Neutrophil (primary cell): Measurements from ENCODE around the gene RGS11.
"Not testable (repeated sequence)": the region's sequence is repeated elsewhere in the genome, so short reads cannot be mapped to it uniquely, and the experiment has no call there.

Experiments
- H3K27ac ChIP-seq: fragments of 200-600 bp; sonication (generic); 2 replicates; pipeline ENCODE4 v1.5.1; 2016; ENCODE audit warnings: mild to moderate bottlenecking, moderate library complexity
- H3K27me3 ChIP-seq: fragments of 200-600 bp; sonication (generic); 2 replicates; pipeline ENCODE4 v1.6.0; 2016; ENCODE audit warnings: mild to moderate bottlenecking
- H3K36me3 ChIP-seq: fragments of 200-600 bp; sonication (generic); 2 replicates; pipeline ENCODE4 v1.5.1; 2017
- H3K4me1 ChIP-seq, 2 experiments: fragments of 200-600 bp in 1 of 2; sonication (generic) in 1 of 2; 1 replicate in 1 of 2; 2 replicates in 1 of 2; pipeline versions ENCODE4 v1.5.1 to v1.6.1; 2013 to 2016; ENCODE audit warnings: low read depth in 1 of 2, low read length in 1 of 2, mild to moderate bottlenecking in 1 of 2, moderate library complexity in 1 of 2; ENCODE audit not compliant: control insufficient read depth in 1 of 2, insufficient read depth in 1 of 2
- H3K4me3 ChIP-seq, 2 experiments: fragments of 200-600 bp in 1 of 2; sonication (generic) in 1 of 2; 1 replicate in 1 of 2; 2 replicates in 1 of 2; pipeline ENCODE4 v1.5.1; 2013 to 2016; ENCODE audit warnings: low read depth in 1 of 2, low read length in 1 of 2, mild to moderate bottlenecking in 1 of 2, moderate library complexity in 1 of 2
- H3K9me3 ChIP-seq: fragments of 200-600 bp; sonication (generic); 2 replicates; pipeline ENCODE4 v1.5.1; 2016
- TF ChIP-seq, protein P1 (sequence below): fragments of 200-600 bp; sonication (generic); IDR thresholded peaks from 2 replicates; pipeline ENCODE4 v1.5.1; 2016; ENCODE audit warnings: antibody characterized with exemption

The RGS11 gene

GRCh38 chr16:262121-262745 lies 13.5 kb downstream of the RGS11 start:
- TF ChIP-seq, protein P1, sequence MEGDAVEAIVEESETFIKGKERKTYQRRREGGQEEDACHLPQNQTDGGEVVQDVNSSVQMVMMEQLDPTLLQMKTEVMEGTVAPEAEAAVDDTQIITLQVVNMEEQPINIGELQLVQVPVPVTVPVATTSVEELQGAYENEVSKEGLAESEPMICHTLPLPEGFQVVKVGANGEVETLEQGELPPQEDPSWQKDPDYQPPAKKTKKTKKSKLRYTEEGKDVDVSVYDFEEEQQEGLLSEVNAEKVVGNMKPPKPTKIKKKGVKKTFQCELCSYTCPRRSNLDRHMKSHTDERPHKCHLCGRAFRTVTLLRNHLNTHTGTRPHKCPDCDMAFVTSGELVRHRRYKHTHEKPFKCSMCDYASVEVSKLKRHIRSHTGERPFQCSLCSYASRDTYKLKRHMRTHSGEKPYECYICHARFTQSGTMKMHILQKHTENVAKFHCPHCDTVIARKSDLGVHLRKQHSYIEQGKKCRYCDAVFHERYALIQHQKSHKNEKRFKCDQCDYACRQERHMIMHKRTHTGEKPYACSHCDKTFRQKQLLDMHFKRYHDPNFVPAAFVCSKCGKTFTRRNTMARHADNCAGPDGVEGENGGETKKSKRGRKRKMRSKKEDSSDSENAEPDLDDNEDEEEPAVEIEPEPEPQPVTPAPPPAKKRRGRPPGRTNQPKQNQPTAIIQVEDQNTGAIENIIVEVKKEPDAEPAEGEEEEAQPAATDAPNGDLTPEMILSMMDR = no peak
- peaks cover 68% of the 10 kb centered on the region for H3K36me3 ChIP-seq
- H3K27ac ChIP-seq = no peak overlapping the region

DNA sequence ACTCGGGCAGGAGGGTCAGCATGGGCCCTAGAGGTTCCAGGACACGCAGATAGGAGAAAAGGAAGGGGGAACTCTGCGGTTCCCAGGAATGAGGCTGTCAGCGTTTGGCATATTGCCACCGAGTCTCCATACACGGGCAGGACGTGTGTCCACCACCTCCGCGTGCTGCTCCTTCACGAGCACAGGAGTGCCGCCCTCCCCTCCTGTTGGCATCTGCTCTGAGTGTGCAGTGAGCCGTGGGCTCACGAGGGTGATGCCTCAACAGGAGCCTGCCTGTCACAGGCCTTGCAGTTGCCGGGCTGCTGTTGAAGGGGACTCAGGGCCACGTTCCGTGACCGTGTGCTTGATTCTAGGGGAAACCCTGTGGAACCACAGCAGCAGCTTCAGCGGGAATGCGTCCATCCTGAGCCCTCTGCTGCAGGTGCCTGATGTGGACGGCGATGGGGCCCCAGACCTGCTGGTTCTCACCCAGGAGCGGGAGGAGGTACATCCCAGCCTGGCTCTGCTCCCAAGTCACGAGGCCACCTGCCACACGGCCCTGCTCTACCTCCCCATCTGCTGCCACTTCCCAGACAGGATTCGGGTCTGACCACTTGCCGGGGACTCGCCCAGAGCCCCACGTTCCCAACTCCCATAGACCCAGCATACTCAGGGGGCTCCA lies 14.6 kb downstream of the RGS11 start:
- TF ChIP-seq, protein P1 = no peak
- Histone ChIP-seq H3K36me3 (peaks cover 68% of the 10 kb centered on the region), H3K4me3 (no peak overlapping the region), H3K27me3 (no peaks in the 10 kb centered on the region), H3K9me3 (no peaks in the 10 kb centered on the region), H3K27ac (no peak overlapping the region), H3K4me1 (no peaks in the 10 kb centered on the region)

More at GRCh38 chr16:262121-262745, 13.5 kb downstream of the RGS11 start:
- H3K9me3 ChIP-seq = no peaks in the 10 kb centered on the region
- H3K4me1 ChIP-seq = no peaks in the 10 kb centered on the region
- no peaks in the 10 kb centered on the region for H3K27me3 ChIP-seq
- no peak overlapping the region for H3K4me3 ChIP-seq

GRCh38 chr16:260326-260725 lies 15.4 kb downstream of the RGS11 start:
- H3K9me3 ChIP-seq = no peaks in the 10 kb centered on the region
- peaks cover 61% of the 10 kb centered on the region for H3K36me3 ChIP-seq
- TF ChIP-seq, protein P1 = no peak
- H3K27me3 ChIP-seq = no peaks in the 10 kb centered on the region
- no peak overlapping the region for H3K4me3 ChIP-seq
- H3K4me1 ChIP-seq = no peaks in the 10 kb centered on the region
- H3K27ac ChIP-seq = no peak overlapping the region

DNA sequence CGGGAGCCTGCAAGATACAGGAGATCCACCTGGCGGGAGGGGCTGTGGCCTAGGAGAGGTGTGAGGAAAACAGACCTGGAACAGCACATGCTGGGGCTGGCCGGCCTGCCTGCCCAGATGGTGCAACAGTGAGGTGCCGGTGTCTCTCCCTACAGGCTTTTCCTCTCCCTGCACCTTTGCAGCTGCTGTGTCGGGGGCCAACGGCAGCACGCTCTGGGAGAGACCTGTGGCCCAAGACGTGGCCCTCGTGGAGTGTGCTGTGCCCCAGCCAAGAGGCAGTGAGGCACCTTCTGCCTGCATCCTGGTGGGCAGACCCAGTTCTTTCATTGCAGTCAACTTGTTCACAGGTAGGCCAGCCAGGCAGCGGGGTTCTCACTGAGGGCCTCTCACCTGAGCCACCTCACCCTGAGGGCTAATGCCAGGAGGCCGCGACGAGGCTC lies 15.9 kb downstream of the RGS11 start:
- H3K36me3 ChIP-seq = peaks cover 56% of the 10 kb centered on the region
- no peak overlapping the region for H3K4me3 ChIP-seq
- TF ChIP-seq, protein P1 = no peak

GRCh38 chr16:259226-259625 lies 16.5 kb downstream of the RGS11 start:
- no peaks in the 10 kb centered on the region for H3K9me3 ChIP-seq
- H3K27ac ChIP-seq = no peak overlapping the region
- TF ChIP-seq, protein P1 = no peak
- H3K4me3 ChIP-seq = no peak overlapping the region
- H3K4me1 ChIP-seq = no peaks in the 10 kb centered on the region
- no peaks in the 10 kb centered on the region for H3K27me3 ChIP-seq
- peaks cover 50% of the 10 kb centered on the region for H3K36me3 ChIP-seq

More for the DNA sequence above, 15.9 kb downstream of the RGS11 start:
- H3K9me3 ChIP-seq = no peaks in the 10 kb centered on the region
- no peaks in the 10 kb centered on the region for H3K27me3 ChIP-seq
- H3K27ac ChIP-seq = no peak overlapping the region
- H3K4me1 ChIP-seq = no peaks in the 10 kb centered on the region

DNA sequence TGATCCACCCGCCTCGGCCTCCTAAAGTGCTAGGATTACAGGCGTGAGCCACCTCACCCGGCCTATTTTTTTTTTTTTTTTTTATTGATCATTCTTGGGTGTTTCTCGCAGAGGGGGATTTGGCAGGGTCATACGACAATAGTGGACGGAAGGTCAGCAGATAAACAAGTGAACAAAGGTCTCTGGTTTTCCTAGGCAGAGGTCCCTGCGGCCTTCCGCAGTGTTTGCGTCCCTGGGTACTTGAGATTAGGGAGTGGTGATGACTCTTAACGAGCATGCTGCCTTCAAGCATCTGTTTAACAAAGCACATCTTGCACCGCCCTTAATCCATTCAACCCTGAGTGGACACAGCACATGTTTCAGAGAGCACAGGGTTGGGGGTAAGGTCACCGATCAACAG lies 17.7 kb downstream of the RGS11 start:
- not testable (repeated sequence) for H3K27me3 ChIP-seq, H3K4me3 ChIP-seq, H3K27ac ChIP-seq, H3K9me3 ChIP-seq, H3K4me1 ChIP-seq
- peaks cover 38% of the 10 kb centered on the region for H3K36me3 ChIP-seq
